Neural progenitor cell (in vitro differentiated cells): Measurements from ENCODE around the gene CDK5RAP2. TPM values are rescaled to one million over a fixed set of nuclear protein-coding genes. Genes with fewer than 3 reads are reported as not detected.

Experiments
- DNase-seq: peaks from one replicate; pipeline ENCODE4 v3.0.0-alpha.2; 2016; ENCODE audit warnings: low spot score
- H2AFZ ChIP-seq: fragments of 200-600 bp; sonication (generic); replicated peaks from 2 replicates; pipeline ENCODE4 v1.6.1; 2016; ENCODE audit warnings: antibody characterized with exemption
- H3F3A ChIP-seq: fragments of 200-600 bp; sonication (generic); 2 replicates; pipeline ENCODE4 v1.6.1; 2016; ENCODE audit warnings: antibody characterized with exemption, low read depth
- H3K27ac ChIP-seq: fragments of 200-600 bp; sonication (generic); 2 replicates; pipeline ENCODE4 v1.5.1; 2016; ENCODE audit warnings: mild to moderate bottlenecking
- H3K27me3 ChIP-seq: fragments of 200-600 bp; sonication (generic); 2 replicates; pipeline ENCODE4 v1.6.1; 2016; ENCODE audit warnings: mild to moderate bottlenecking, moderate library complexity
- H3K36me3 ChIP-seq: fragments of 200-600 bp; sonication (generic); 2 replicates; pipeline ENCODE4 v1.5.1; 2016
- H3K4me1 ChIP-seq: fragments of 200-600 bp; sonication (generic); 2 replicates; pipeline ENCODE4 v1.6.1; 2016; ENCODE audit warnings: mixed run types
- H3K4me2 ChIP-seq: fragments of 200-600 bp; sonication (generic); 2 replicates; pipeline ENCODE4 v1.6.1; 2016
- H3K4me3 ChIP-seq: fragments of 200-600 bp; sonication (generic); 2 replicates; pipeline ENCODE4 v1.5.1; 2016
- H3K79me2 ChIP-seq: fragments of 200-600 bp; sonication (generic); 2 replicates; pipeline ENCODE4 v1.6.1; 2016; ENCODE audit warnings: low read depth
- H3K9ac ChIP-seq: fragments of 200-600 bp; sonication (generic); 2 replicates; pipeline ENCODE4 v1.6.1; 2016
- H3K9me3 ChIP-seq: fragments of 200-600 bp; sonication (generic); 2 replicates; pipeline ENCODE4 v1.5.1; 2016; ENCODE audit warnings: low read depth
- H4K20me1 ChIP-seq: fragments of 200-600 bp; sonication (generic); 2 replicates; pipeline ENCODE4 v1.6.1; 2016; ENCODE audit warnings: low read depth
- H3K27ac Mint-ChIP-seq: 3 replicates; pipeline ENCODE4 v1.8.0; 2021; ENCODE audit warnings: mixed read lengths
- H3K27me3 Mint-ChIP-seq: 2 replicates; pipeline ENCODE4 v1.8.0; 2022; ENCODE audit warnings: low read depth, mild to moderate bottlenecking, inconsistent platforms, moderate library complexity, mixed read lengths; ENCODE audit not compliant: insufficient read depth
- H3K36me3 Mint-ChIP-seq: 3 replicates; pipeline ENCODE4 v1.8.0; 2021; ENCODE audit warnings: mixed read lengths
- H3K4me1 Mint-ChIP-seq: 3 replicates; pipeline ENCODE4 v1.8.0; 2021; ENCODE audit warnings: mixed read lengths
- H3K4me3 Mint-ChIP-seq: 3 replicates; pipeline ENCODE4 v1.8.0; 2021; ENCODE audit warnings: mild to moderate bottlenecking, moderate library complexity, mixed read lengths
- H3K9me3 Mint-ChIP-seq: 3 replicates; pipeline ENCODE4 v1.8.0; 2020; ENCODE audit warnings: mixed read lengths
- EZH2 ChIP-seq: fragments of 200-600 bp; sonication (generic); IDR thresholded peaks from 2 replicates; pipeline ENCODE4 v1.6.1; 2017; ENCODE audit warnings: antibody characterized with exemption, mild to moderate bottlenecking, moderate library complexity
- EZH2phosphoT487 ChIP-seq: fragments of 200-600 bp; sonication (generic); IDR thresholded peaks from 2 replicates; pipeline ENCODE4 v1.6.1; 2017; ENCODE audit warnings: antibody characterized with exemption
- total RNA-seq: library from RNA; depleted of rRNA; stranded (reverse); fragments of >200 nt; gene quantifications from 2 replicates; pipeline ENCODE4 v1.2.3, GENCODE V29; 2015; ENCODE audit warnings: low replicate concordance
- TF ChIP-seq, protein P1 (sequence below): fragments of 200-600 bp; sonication (generic); IDR thresholded peaks from 2 replicates; pipeline ENCODE4 v1.5.1; 2017; ENCODE audit warnings: antibody characterized with exemption, mild to moderate bottlenecking

The CDK5RAP2 gene
- total RNA-seq, 1 donor from 2014 or later = 62.5 TPM

- Histone ChIP-seq H3K9ac (no peak overlapping the region), H3F3A (no peaks in the 10 kb centered on the region), H4K20me1 (peaks cover 6% of the 10 kb centered on the region), H3K79me2 (no peaks in the 10 kb centered on the region), H3K4me3 (no peak overlapping the region), H3K4me2 (no peak overlapping the region), H2AFZ (no peak overlapping the region), H3K4me1 (peaks cover 13% of the 10 kb centered on the region), H3K27me3 (no peaks in the 10 kb centered on the region), H3K36me3 (no peaks in the 10 kb centered on the region), H3K27ac (no peak overlapping the region), H3K9me3 (no peaks in the 10 kb centered on the region)
- no peak for TF ChIP-seq EZH2phosphoT487
- TF ChIP-seq EZH2 = no peak
- TF ChIP-seq, protein P1, sequence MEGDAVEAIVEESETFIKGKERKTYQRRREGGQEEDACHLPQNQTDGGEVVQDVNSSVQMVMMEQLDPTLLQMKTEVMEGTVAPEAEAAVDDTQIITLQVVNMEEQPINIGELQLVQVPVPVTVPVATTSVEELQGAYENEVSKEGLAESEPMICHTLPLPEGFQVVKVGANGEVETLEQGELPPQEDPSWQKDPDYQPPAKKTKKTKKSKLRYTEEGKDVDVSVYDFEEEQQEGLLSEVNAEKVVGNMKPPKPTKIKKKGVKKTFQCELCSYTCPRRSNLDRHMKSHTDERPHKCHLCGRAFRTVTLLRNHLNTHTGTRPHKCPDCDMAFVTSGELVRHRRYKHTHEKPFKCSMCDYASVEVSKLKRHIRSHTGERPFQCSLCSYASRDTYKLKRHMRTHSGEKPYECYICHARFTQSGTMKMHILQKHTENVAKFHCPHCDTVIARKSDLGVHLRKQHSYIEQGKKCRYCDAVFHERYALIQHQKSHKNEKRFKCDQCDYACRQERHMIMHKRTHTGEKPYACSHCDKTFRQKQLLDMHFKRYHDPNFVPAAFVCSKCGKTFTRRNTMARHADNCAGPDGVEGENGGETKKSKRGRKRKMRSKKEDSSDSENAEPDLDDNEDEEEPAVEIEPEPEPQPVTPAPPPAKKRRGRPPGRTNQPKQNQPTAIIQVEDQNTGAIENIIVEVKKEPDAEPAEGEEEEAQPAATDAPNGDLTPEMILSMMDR = no peak
- Mint-ChIP-seq H3K27me3 (peaks cover 10% of the 10 kb centered on the region), H3K4me1 (peaks cover 13% of the 10 kb centered on the region), H3K9me3 (peaks cover 23% of the 10 kb centered on the region), H3K27ac (no peak overlapping the region), H3K4me3 (no peak overlapping the region), H3K36me3 (peaks cover 14% of the 10 kb centered on the region)
- no peak for DNase-seq
Observed at GRCh38 chr9:120382453-120382852, 197.5 kb downstream of the CDK5RAP2 start.

DNA sequence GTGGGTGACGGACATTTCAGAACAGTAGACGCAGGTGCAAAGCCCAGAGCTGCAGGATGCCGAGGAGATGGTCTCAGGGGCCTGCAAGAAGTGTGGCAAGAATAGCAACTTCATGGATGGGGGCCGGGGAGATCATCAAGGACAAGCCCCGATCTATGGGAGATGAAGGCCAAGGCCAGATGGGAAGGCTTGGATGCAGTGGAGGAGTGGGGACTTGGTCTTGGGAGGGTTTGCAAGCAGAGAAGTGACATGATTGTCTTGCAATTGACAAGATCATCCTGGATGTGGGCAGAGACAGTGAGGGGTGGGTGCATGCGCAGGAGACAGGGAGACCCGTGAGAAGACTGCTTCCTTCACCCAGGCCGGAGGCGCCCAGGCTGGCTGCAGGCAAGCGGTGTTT lies 198.1 kb downstream of the CDK5RAP2 start:
- peaks cover 23% of the 10 kb centered on the region for H3K9me3 Mint-ChIP-seq
- Histone ChIP-seq H3K79me2 (no peaks in the 10 kb centered on the region), H4K20me1 (peaks cover 6% of the 10 kb centered on the region), H3K36me3 (no peaks in the 10 kb centered on the region), H3K27me3 (no peaks in the 10 kb centered on the region), H3K4me3 (no peak overlapping the region), H3K9me3 (no peaks in the 10 kb centered on the region), H3K4me1 (peaks cover 13% of the 10 kb centered on the region), H3K27ac (no peak overlapping the region), H3F3A (no peaks in the 10 kb centered on the region), H3K4me2 (no peak overlapping the region), H3K9ac (no peak overlapping the region), H2AFZ (no peak overlapping the region)
- peak overlapping the region; percentile 23 for H3K27ac Mint-ChIP-seq
- H3K36me3 Mint-ChIP-seq = peaks cover 18% of the 10 kb centered on the region
- no peak for TF ChIP-seq EZH2phosphoT487
- H3K27me3 Mint-ChIP-seq = peaks cover 10% of the 10 kb centered on the region
- DNase-seq = no peak
- H3K4me1 Mint-ChIP-seq = peaks cover 13% of the 10 kb centered on the region
- no peak overlapping the region for H3K4me3 Mint-ChIP-seq

DNA sequence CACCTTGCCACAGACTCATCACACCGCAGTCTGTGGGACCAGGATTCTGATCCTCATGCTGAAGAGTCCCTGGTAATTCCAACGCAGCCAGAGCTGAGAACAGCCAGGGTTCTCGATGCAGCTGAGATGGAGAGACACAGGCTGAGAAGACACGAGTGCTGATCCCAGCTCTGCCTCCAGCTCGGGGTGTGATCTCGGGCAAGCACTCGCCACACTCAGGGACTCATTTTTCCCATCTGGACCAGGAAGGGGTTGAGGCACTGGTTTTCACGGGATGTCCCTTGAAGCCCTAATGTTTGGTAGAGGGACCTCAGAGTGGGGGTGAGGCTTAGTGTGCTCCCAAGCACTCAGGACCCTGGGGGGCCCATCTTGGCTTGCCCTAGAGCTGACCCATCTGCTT lies 200.4 kb downstream of the CDK5RAP2 start:
- H2AFZ ChIP-seq = no peak overlapping the region
- H4K20me1 ChIP-seq = peaks cover 6% of the 10 kb centered on the region
- TF ChIP-seq EZH2phosphoT487 = no peak
- TF ChIP-seq EZH2 = no peak
- TF ChIP-seq, protein P1 = no peak
- DNase-seq = no peak
- H3K79me2 ChIP-seq = no peaks in the 10 kb centered on the region
- Mint-ChIP-seq H3K4me1 (peaks cover 9% of the 10 kb centered on the region), H3K9me3 (peaks cover 25% of the 10 kb centered on the region), H3K36me3 (peaks cover 20% of the 10 kb centered on the region), H3K27me3 (peaks cover 10% of the 10 kb centered on the region), H3K4me3 (no peak overlapping the region), H3K27ac (no peak overlapping the region)
- H3K9me3 ChIP-seq = no peaks in the 10 kb centered on the region
- no peak overlapping the region for H3K9ac ChIP-seq
- no peaks in the 10 kb centered on the region for H3F3A ChIP-seq
- H3K4me2 ChIP-seq = no peak overlapping the region
- H3K27ac ChIP-seq = no peak overlapping the region
- no peaks in the 10 kb centered on the region for H3K36me3 ChIP-seq
- H3K27me3 ChIP-seq = no peaks in the 10 kb centered on the region
- H3K4me1 ChIP-seq = peaks cover 13% of the 10 kb centered on the region
- no peak overlapping the region for H3K4me3 ChIP-seq

- no peak overlapping the region for H3K4me3 ChIP-seq
- H3F3A ChIP-seq = no peaks in the 10 kb centered on the region
- no peak overlapping the region for H2AFZ ChIP-seq
- H3K4me3 Mint-ChIP-seq = no peak overlapping the region
- no peak overlapping the region for H3K4me2 ChIP-seq
- no peak overlapping the region for H3K27ac ChIP-seq
- H3K9me3 Mint-ChIP-seq = peaks cover 25% of the 10 kb centered on the region
- no peak overlapping the region for H3K27ac Mint-ChIP-seq
- H3K27me3 Mint-ChIP-seq = peaks cover 8% of the 10 kb centered on the region
- H3K9ac ChIP-seq = no peak overlapping the region
- H3K4me1 ChIP-seq = peaks cover 5% of the 10 kb centered on the region
- H4K20me1 ChIP-seq = no peaks in the 10 kb centered on the region
- no peak for DNase-seq
- TF ChIP-seq EZH2phosphoT487 = no peak
- TF ChIP-seq EZH2 = no peak
- H3K79me2 ChIP-seq = no peaks in the 10 kb centered on the region
- H3K9me3 ChIP-seq = no peaks in the 10 kb centered on the region
- no peaks in the 10 kb centered on the region for H3K27me3 ChIP-seq
- no peaks in the 10 kb centered on the region for H3K36me3 ChIP-seq
- H3K36me3 Mint-ChIP-seq = peaks cover 20% of the 10 kb centered on the region
- H3K4me1 Mint-ChIP-seq = peaks cover under 1% of the 10 kb centered on the region
Observed at GRCh38 chr9:120378680-120379079, 201.3 kb downstream of the CDK5RAP2 start.
